ENCODE results near the gene NAT8L.

Gene NAT8L

DNA sequence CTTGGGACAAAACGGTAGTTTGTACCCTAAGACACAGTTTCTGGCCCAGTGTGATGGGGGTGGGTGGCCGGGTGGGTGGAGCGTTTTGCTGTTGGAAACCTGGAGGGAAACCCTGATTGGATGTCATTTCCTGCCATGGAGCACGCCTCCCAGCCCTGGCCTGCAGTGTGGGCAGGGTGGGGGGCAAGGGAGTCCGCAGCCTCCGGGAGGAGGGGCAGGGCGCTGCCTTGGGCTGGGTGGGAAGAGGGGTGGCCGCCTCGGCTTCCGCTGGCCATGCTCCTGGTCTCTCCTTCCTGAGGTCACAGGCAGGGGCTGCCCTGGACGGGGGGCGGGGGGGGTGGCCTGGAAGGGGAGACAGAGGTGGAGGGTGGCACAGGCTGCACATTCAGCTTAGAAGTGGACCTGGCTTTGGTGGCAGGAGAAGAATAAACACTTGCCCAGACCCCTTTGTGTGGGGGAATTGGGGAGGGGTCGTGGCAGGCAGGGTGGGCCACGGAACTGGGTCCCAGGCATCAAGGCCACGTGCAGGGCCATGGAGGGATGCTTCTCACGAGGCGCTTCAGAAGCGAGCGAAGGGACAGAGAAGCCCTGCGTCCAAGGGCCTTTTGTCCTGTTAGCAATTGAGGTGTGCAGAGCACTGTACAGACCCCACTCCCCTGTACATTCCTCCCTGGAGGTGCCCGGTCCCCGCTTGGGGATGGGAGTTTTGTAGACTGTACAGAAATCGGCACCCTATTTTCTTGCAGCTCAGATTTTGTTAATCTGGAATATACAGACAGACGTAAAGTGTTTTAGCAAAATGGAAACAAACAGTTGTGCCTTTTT, 6.2 kb downstream of the NAT8L start:
- no peak for DNase-seq

- no peak for DNase-seq
These were observed 7.0 kb downstream of the NAT8L start for GRCh38 chr4:2066011-2066551.

- no peak for DNase-seq
These were observed 7.7 kb downstream of the NAT8L start for GRCh38 chr4:2066571-2067445.

GRCh38 chr4:2067446-2068197, 8.5 kb downstream of the NAT8L start:
- DNase-seq = no peak

GRCh38 chr4:2068198-2068470, 9.0 kb downstream of the NAT8L start:
- DNase-seq = no peak

- no peak for DNase-seq
These were observed 9.4 kb downstream of the NAT8L start for GRCh38 chr4:2068566-2068965.

DNA sequence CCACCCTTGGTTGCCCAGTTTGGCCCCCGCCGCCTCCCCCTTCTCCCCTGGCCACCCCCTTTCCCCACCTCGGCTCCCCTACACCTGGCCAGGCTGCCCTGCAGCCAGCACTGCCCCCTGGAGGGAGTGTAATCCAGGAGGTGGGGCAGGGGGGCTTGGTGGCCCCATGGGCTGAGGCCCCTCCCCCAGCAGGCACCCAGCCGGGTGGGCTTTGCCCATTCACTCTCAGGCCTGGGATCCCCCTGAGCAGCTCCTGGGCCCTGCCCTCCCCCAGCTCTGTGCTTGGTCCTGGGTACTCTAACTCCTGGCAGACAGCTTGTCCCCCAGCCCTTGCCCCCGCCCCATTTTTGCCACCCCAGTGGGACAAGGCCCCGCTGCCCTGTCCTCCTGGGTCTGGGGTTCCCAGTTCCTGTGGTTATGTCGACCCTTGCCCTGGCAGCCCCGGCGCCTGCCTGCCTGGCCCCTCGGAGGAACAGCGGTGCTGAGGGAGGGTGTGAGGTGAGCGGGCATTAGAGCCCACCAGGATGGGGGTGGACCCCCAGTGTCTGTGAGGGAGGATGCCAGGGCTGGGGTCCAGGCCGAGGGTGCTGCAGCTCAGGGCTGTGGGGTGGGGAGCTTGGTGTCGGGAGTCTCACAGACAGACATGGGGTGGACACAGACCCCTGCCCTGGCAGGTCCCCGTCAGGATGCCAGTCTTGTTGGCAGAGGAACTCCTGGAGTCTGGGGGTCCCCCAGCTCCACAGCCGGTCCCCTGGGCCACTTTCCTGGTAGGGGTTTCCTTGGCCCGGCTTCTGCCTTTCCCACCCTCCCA, 10.2 kb downstream of the NAT8L start:
- DNase-seq = no peak

- no peak for DNase-seq
These were observed 10.9 kb downstream of the NAT8L start for GRCh38 chr4:2069986-2070385.

- DNase-seq = no peak
These were observed 11.5 kb downstream of the NAT8L start for GRCh38 chr4:2070421-2071251.

DNA sequence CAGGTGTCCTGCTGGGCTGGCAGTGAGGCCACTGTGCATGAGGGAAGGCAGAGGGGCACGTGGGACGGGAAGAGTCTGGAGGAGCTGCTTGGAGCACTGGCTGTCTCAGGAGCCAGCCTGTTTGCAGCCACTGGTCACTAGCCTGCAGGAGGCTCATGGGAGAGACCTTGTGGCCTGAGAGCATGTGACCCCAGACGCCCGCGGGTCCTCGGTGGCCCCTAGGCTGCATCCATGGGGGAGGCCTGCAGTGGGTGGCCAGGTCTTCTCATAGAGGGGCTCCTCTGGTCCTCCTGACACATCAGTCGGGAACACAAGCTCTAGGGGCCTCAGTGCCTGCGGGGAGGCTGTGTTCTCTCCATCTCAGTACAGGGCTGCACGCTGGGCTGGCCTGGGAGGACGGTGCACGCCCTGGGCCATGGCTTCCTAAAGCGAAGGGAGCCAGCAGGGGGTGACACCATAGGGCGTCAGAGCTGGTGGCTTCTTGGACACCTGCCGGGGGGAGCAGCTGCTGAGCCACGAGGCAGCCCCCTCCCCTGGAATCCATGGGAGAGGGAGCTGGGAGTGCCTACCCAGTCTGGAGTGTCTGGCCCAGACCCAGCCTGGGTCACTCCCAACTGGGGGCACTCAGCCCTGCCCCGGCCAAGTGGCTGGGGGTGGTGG, 12.3 kb downstream of the NAT8L start:
- no peak for DNase-seq

DNA sequence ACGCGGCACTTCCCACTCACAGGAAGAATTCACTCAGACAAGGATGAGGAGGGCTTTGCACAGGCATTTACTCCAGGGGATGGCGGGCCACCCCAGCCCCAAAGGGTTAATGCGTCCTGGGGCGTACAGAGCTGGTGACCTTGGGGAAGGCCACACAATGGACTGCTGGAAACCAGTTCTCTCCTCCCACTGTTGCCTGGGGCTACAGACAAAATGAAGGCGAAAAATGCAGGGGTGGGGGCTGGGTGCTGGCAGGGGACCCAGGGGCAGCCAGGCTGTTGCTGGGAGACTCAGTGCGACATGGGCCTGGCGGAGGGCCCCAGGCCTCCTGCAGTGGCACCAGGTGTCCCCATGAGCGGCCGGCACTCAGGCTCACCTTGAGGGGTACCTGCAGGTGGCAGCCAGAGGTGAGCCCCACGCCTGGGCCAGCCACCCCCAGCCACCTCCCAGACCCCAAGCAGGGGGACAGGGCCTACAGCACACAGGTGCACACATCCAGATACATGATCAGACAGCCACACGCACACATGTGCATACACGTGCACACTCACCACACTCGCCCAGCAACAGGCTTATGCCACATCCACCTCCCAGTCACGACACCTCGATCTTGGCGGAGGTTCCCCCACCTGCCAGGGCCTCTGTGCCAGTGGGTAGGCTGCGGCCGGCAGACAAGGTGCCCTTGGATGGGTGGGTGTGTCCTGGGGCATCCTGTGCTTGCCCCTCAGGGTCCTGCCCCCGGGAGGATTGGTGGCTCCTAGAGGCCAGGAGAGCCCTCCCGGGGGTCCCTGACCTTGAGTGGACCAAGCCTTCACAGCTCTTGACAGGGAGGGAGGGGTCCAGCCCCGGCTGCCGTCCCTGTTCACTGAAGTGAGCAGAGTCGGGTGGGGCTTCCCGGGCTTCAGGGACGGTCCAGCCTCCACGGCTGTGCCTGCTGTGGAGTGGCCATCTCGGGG, 13.1 kb downstream of the NAT8L start:
- no peak for DNase-seq

GRCh38 chr4:2072971-2073807, 14.1 kb downstream of the NAT8L start:
- no peak for DNase-seq

DNA sequence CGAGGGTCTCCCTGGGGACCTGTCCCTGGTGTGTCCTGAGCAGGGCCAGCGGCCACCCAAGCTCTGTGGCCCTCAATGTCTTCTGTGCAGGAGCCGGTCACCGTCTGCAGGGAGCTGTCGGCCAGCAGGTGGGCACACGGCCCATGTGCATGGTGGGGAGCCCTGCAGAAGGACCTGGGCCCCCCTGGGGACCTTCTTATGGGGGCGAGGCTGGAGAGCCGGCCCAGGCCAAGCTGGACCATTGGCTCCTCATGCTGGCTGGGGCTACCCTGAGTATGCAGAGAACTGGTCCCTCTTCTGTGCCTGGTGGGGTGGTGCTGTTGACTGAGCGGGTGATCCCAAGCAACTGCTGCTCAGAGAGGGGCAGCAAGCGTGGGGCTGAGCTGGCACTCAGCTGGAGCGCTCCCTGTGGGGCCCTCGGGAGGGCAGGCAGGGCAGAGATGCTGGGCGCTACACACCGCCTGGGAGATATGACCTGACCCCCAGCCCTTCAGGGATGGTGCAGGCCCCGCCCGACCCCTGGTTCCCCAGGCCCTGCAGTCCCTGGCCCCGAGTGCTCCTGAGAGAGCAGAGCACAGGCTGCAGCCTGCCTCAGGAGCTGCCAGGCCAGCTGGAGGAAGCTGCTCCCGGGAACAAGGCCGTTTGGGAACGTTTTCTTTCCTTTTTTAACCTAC, 14.8 kb downstream of the NAT8L start:
- DNase-seq = no peak

DNA sequence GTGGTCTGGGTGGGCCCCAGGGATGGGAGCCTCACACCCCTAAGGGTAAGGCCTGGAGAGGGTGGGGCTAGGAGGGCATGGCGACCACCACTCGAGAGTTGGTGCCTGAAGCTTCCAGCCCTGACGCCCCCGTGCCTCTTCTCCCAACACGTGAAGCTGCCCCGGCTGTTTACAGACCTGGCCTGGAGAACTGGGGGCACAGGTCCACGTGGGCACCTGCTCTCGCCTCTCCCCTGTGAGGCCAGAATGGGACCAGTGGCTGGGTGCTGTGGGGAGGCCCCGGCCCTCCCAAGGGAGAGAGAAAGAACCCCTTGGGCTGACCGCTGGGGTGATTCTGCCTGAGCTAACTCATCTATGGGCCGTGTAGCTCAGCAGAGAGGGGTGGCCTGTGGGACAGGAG, 15.5 kb downstream of the NAT8L start:
- DNase-seq = no peak

GRCh38 chr4:2075171-2075986, 16.3 kb downstream of the NAT8L start:
- no peak for DNase-seq

GRCh38 chr4:2075987-2076907, 17.1 kb downstream of the NAT8L start:
- DNase-seq = no peak

Data from activated CD8-positive, alpha-beta memory T cell treated with anti-CD3 and anti-CD28 coated beads, Interleukin-2, amount 50 U/mL, for 48 hours (primary cell).